ENCODE results near the gene RMND1.
"Not testable (repeated sequence)": the region's sequence is repeated elsewhere in the genome, so short reads cannot be mapped to it uniquely, and the experiment has no call there.

The RMND1 gene

DNA sequence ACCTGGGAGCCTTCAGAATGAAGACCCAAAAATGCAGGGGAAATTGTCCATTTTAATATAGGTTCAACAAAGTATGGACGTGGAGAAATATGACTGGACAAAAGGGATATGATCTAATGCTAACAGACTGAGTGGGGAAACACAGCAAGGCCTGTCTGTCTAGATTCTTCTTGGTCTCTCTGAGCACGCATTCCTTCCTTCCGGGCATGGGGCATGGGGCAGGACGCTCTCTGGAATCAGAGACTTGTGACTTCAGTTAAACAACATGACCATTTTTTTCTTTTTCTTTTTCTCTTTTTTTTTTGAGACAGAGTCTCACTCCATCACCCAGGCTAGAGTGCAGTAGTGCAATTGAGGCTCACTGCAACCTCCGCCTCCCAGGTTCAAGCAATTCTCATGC is 92.4 kb downstream of the RMND1 start:
- no peak overlapping the region for H3K4me3 ChIP-seq (ENCODE audit: control insufficient read depth, low read depth, low read length)
- TF ChIP-seq, protein P1, sequence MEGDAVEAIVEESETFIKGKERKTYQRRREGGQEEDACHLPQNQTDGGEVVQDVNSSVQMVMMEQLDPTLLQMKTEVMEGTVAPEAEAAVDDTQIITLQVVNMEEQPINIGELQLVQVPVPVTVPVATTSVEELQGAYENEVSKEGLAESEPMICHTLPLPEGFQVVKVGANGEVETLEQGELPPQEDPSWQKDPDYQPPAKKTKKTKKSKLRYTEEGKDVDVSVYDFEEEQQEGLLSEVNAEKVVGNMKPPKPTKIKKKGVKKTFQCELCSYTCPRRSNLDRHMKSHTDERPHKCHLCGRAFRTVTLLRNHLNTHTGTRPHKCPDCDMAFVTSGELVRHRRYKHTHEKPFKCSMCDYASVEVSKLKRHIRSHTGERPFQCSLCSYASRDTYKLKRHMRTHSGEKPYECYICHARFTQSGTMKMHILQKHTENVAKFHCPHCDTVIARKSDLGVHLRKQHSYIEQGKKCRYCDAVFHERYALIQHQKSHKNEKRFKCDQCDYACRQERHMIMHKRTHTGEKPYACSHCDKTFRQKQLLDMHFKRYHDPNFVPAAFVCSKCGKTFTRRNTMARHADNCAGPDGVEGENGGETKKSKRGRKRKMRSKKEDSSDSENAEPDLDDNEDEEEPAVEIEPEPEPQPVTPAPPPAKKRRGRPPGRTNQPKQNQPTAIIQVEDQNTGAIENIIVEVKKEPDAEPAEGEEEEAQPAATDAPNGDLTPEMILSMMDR (conservative IDR thresholded peaks at IDR 0.05; ENCODE audit: control insufficient read depth, insufficient read depth, low read depth, low read length) = no peak
- no peak for DNase-seq (ENCODE audit: low read depth)

GRCh38 chr6:151358475-151358874 is 93.5 kb downstream of the RMND1 start:
- DNase-seq (ENCODE audit: low read depth) = no peak
- H3K4me3 ChIP-seq (ENCODE audit: control insufficient read depth, low read depth, low read length) = no peak overlapping the region
- TF ChIP-seq, protein P1 (conservative IDR thresholded peaks at IDR 0.05; ENCODE audit: control insufficient read depth, insufficient read depth, low read depth, low read length) = no peak

DNA sequence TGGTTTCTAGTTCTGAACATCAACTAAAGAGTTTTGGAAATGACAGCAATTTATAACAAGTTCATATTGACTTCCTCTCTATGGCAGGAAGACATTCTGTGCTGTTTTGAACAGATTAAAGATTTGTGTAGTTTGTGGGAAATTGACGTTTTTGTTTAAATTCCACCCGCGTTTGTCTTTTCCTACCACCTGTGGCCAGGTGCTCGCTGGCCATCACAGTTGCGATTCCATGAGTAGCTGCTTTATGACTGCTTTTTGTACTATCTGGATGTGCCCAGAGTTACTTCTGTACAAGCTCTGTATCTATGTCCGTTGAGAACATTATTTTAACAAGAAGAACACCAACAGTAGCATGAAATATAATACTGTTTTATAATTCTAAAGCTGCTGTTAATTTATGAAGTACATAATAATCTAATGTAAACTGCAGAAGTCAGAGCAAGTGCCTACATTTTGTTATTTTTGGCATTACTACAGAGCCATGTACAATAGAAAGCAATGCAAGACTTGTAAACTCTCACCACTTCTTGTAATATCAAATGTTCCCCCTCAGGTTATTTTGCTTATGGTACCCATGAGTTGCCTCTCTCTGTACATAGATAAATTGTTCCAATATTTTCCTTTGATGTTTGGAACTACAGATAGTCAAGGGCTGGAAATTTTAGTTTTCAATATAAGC is 94.0 kb downstream of the RMND1 start:
- no peak overlapping the region for H3K4me3 ChIP-seq (ENCODE audit: control insufficient read depth, low read depth, low read length)
- DNase-seq (ENCODE audit: low read depth) = no peak
- TF ChIP-seq, protein P1 (conservative IDR thresholded peaks at IDR 0.05; ENCODE audit: control insufficient read depth, insufficient read depth, low read depth, low read length) = no peak

- DNase-seq (ENCODE audit: low read depth); H3K4me3 ChIP-seq (ENCODE audit: control insufficient read depth, low read depth, low read length): not testable (repeated sequence)
Measured at GRCh38 chr6:151356983-151357382, 94.9 kb downstream of the RMND1 start.
